ENCODE data around the gene DPP7. TPM values are rescaled to one million over a fixed set of nuclear protein-coding genes. Genes with fewer than 3 reads are reported as not detected.

The DPP7 gene
- total and polyA plus RNA-seq, 3 donors from 2014 or later: 207 to 242 (median 215) TPM

GRCh38 chr9:137140151-137141012 lies 25.8 kb upstream of the DPP7 start:
- Histone ChIP-seq H3K4me3 (no peak overlapping the region), H3K27me3 (no peaks in the 10 kb centered on the region), H3K9me3 (no peaks in the 10 kb centered on the region), H3K36me3 (ENCODE audit: low read depth, missing control alignments) (no peaks in the 10 kb centered on the region), H3K27ac (no peak overlapping the region), H3K4me1 (no peaks in the 10 kb centered on the region)
- no peak for DNase-seq
- 49 to 63% methylated on average over 11 to 25 of the region's 26 CpGs for WGBS, 2 donors
- no peak for TF ChIP-seq CTCF (IDR thresholded peaks at IDR 0.05)
- TF ChIP-seq POLR2A (IDR thresholded peaks at IDR 0.05): no peak
- intact Hi-C loops (cut with DNase I; ENCODE audit: low total_unique reads): no loop called here

- no peak overlapping the region for H3K4me3 ChIP-seq
- 19 to 42% methylated on average over 6 to 33 of the region's 37 CpGs for WGBS, 2 donors
- no peaks in the 10 kb centered on the region for H3K9me3 ChIP-seq
- no peaks in the 10 kb centered on the region for H3K36me3 ChIP-seq (ENCODE audit: low read depth, missing control alignments)
- intact Hi-C loops (cut with DNase I; ENCODE audit: low total_unique reads): no loop called here
- DNase-seq: no peak
- H3K4me1 ChIP-seq: no peaks in the 10 kb centered on the region
- no peaks in the 10 kb centered on the region for H3K27me3 ChIP-seq
- no peak overlapping the region for H3K27ac ChIP-seq
- TF ChIP-seq CTCF (IDR thresholded peaks at IDR 0.05) (no peak), POLR2A (IDR thresholded peaks at IDR 0.05) (no peak)
These were observed 25.1 kb upstream of the DPP7 start for GRCh38 chr9:137139468-137140150.

GRCh38 chr9:137138722-137139467 lies 24.4 kb upstream of the DPP7 start, which contains the start of gene GRIN1:
GRIN1 (plus strand) TSS chr9:137139154; CDS start chr9:137139487, 333 bp downstream.
- Histone ChIP-seq H3K4me1 (no peaks in the 10 kb centered on the region), H3K9me3 (no peaks in the 10 kb centered on the region), H3K4me3 (peak within 1 kb of the TSS; percentile 6 to 23), H3K27ac (no peak within 1 kb of the TSS), H3K27me3 (no peaks in the 10 kb centered on the region), H3K36me3 (ENCODE audit: low read depth, missing control alignments) (no peaks in the 10 kb centered on the region)
- intact Hi-C loops (cut with DNase I; ENCODE audit: low total_unique reads): no loop called here
- TF ChIP-seq CTCF (IDR thresholded peaks at IDR 0.05) (no peak), POLR2A (IDR thresholded peaks at IDR 0.05) (no peak)
- WGBS, 2 donors: 13% methylated on average over 16 of the region's 104 CpGs; no CpG with 5 or more reads in 1 of the 2 donors
- no peak for DNase-seq

- intact Hi-C loops (cut with DNase I; ENCODE audit: low total_unique reads): no loop called here
- no peaks in the 10 kb centered on the region for H3K9me3 ChIP-seq
- TF ChIP-seq CTCF (IDR thresholded peaks at IDR 0.05) (no peak), POLR2A (IDR thresholded peaks at IDR 0.05) (no peak)
- WGBS, 2 donors: 2 to 5% methylated on average over 15 to 25 of the region's 25 CpGs
- no peaks in the 10 kb centered on the region for H3K36me3 ChIP-seq (ENCODE audit: low read depth, missing control alignments)
- no peak overlapping the region for H3K27ac ChIP-seq
- no peak for DNase-seq
- H3K4me1 ChIP-seq: no peaks in the 10 kb centered on the region
- H3K4me3 ChIP-seq: peak overlapping the region in 1 of 2 donors; percentile 23
- H3K27me3 ChIP-seq: no peaks in the 10 kb centered on the region
These were observed 23.7 kb upstream of the DPP7 start for GRCh38 chr9:137138058-137138721.
